ENCODE results near the gene ABAT. TPM values are rescaled to one million over a fixed set of nuclear protein-coding genes. Genes with fewer than 3 reads are reported as not detected.

ABAT gene
- total RNA-seq, 1 experiment from 2014 or later, result 7.3 TPM

GRCh38 chr16:8722025-8722348 is 47.6 kb downstream of the ABAT start:
- H3K36me3 Mint-ChIP-seq (ENCODE audit: insufficient read depth in 1 of 3, low read depth in 3 of 3), result no peaks in the 10 kb centered on the region; a peak in 1 of 7 replicates
- Histone ChIP-seq H2BK20ac (ENCODE audit: low read depth, low read length, poor library complexity, severe bottlenecking) (no peak overlapping the region), H3K4me2 (ENCODE audit: insufficient read depth, insufficient read length, low read length) (no peak overlapping the region), H2BK5ac (ENCODE audit: insufficient read length, low read length) (no peak overlapping the region), H3K23me2 (ENCODE audit: insufficient read length, low read depth, low read length, poor library complexity, severe bottlenecking) (no peaks in the 10 kb centered on the region), H3K9ac (ENCODE audit: extremely low read depth, insufficient read length, low read length) (no peak overlapping the region), H3K18ac (ENCODE audit: insufficient read length, low read depth, low read length) (no peak overlapping the region), H3T11ph (ENCODE audit: low read length) (no peak overlapping the region), H4K8ac (replicated peaks; ENCODE audit: insufficient read length, low read depth, low read length) (no peak overlapping the region), H2BK12ac (ENCODE audit: insufficient read length, low read depth, low read length) (no peak overlapping the region), H3K4me1 (ENCODE audit: insufficient read depth, low read length) (0 out of 2 replicates have a peak, but pooled peaks cover 5% of the 10 kb centered on the region), H3K79me2 (ENCODE audit: insufficient read depth, low read length) (no peaks in the 10 kb centered on the region), H3K27ac (ENCODE audit: insufficient read length, low read depth, low read length) (no peak overlapping the region), H3K9me3 (ENCODE audit: control insufficient read depth, low read depth, low read length) (no peaks in the 10 kb centered on the region), H3K79me1 (ENCODE audit: insufficient read depth, low read depth, low read length, poor library complexity, severe bottlenecking) (no peaks in the 10 kb centered on the region), H4K5ac (ENCODE audit: insufficient read length, low read depth, low read length) (no peak overlapping the region), H3K4ac (ENCODE audit: low read depth, low read length) (no peak overlapping the region), H2AFZ (ENCODE audit: low read length) (no peak overlapping the region), H2AK5ac (ENCODE audit: insufficient read length, low read length) (no peak overlapping the region), H4K91ac (ENCODE audit: insufficient read length, low read depth, low read length) (no peak overlapping the region), H3K56ac (ENCODE audit: insufficient read length, low read depth, low read length) (no peak overlapping the region), H2BK15ac (ENCODE audit: low read depth, low read length) (no peak overlapping the region), H3K23ac (ENCODE audit: insufficient read length, low read depth, low read length) (no peak overlapping the region), H2BK120ac (ENCODE audit: low read depth, low read length, poor library complexity, severe bottlenecking) (no peak overlapping the region), H4K20me1 (ENCODE audit: control insufficient read depth, insufficient read depth, insufficient read length) (no peaks in the 10 kb centered on the region), H3K27me3 (ENCODE audit: insufficient read depth, low read length) (no peaks in the 10 kb centered on the region), H3K14ac (ENCODE audit: insufficient read depth, low read length) (no peak overlapping the region)
- no peak for TF ChIP-seq CTCF (conservative IDR thresholded peaks at IDR 0.05)
- H3K27me3 Mint-ChIP-seq (ENCODE audit: low read depth), result no peaks in the 10 kb centered on the region; the same call in 1 of the 2 replicates
- H3K9me3 Mint-ChIP-seq, result no peaks in the 10 kb centered on the region
- peak overlapping the region in 1 of 3 experiments; percentile 78; a peak in 1 of 7 replicates for H3K27ac Mint-ChIP-seq
- H3K4me3 Mint-ChIP-seq, result no peak overlapping the region
- H3K4me1 Mint-ChIP-seq, result peaks cover 11 to 15% of the 10 kb centered on the region in 2 experiments
- DNase-seq, result no peak
- WGBS (ENCODE audit: extremely low coverage, insufficient read length, low lambda C conversion rate), result no CpG with 5 or more reads among the region's 4 CpGs
